A172 (cell line): Measurements from ENCODE around the gene GPR6. TPM values are rescaled to one million over a fixed set of nuclear protein-coding genes. Genes with fewer than 3 reads are reported as not detected.

Experiments used
- DNase-seq: peaks from one replicate; pipeline ENCODE4 v3.0.0-alpha.2; 2015; ENCODE audit warnings: low spot score
- total RNA-seq: library from RNA; depleted of rRNA; stranded (reverse); fragments of >200 nt; shearing (Covaris generic); gene quantifications from 2 replicates; pipeline ENCODE4 v1.2.3, GENCODE V29; 2014; rRNA removed

GPR6 gene
- total RNA-seq, 1 experiment from 2014 or later: not detected

DNA sequence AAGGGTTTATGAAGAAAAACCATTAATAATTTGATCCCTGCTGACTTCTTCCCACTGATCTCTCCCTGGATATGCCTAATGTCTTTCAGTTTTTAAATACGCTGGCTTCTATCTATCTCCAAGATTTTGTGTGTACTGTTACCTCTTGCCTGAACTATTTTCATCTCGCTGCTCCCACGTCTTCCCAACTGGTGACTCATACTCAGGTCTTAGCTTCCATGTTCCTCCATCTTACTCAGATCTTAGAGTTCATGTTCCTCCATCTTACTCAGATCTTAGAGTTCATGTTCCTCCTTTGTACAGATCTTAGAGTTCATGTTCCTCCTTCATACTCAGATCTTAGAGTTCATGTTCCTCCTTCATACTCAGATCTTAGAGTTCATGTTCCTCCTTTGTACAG is 21.6 kb downstream of the GPR6 start:
- DNase-seq: no peak

GRCh38 chr6:110002676-110003075 is 24.6 kb downstream of the GPR6 start:
- no peak for DNase-seq

DNA sequence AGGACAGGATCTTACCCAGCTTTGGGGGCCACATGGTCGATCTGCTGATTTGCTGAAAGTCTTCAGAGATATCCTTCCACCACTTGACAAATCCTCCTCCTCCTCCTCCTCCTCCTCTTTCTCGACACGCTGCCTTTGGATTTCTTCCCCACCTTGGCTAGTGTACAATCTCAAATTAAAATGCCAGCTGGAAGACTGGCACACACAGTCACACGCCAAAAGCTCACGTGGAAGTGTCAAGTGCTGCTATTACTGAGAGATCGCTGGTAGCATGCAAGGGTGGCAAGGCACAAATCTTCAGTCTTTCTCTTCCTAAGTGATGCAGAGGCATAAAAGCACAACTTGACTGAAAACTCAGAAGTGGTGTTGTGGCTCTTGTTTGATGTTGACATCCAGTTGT is 35.3 kb downstream of the GPR6 start:
- no peak for DNase-seq

- no peak for DNase-seq
Observed at GRCh38 chr6:110015206-110015605, 37.1 kb downstream of the GPR6 start.

GRCh38 chr6:110017306-110017705 is 39.2 kb downstream of the GPR6 start:
- no peak for DNase-seq

DNA sequence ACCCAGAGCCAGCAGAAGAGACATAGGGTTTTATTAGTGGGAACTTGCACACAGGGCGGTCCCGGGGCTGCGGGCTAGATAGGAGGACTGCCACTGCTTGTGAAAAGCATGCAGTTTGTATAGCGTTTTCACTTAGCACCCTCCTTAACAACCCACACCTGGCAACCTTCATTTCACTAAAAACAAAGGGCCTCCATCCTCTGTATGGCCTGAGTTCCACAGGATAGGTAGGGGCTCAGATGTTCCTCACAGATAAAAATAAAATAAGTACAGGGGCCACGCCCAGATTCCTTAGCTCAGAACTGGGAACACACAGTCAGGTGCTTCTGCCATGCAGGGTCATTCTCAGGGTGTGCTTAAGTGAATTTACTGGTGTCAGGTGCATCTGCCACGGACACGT is 39.8 kb downstream of the GPR6 start:
- DNase-seq: no peak

DNA sequence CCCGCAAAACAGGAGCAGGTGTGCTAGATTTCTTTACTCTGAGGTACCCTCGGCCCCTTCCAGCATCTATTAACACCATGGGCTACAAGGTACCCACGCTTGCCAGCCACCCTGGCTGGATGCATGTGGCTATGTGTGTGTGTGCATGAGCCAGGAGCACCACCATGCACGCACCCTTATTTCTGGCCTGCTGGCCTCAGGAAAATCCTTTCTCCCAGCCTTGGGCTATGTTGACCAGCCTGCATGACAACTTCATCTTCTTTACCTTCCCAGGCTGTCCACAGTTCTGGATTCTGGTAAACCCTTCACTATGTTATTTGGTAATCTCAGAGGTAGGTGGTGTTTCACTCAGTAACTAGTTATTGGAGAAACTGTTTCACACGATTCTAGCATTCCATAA is 40.4 kb downstream of the GPR6 start:
- no peak for DNase-seq

GRCh38 chr6:110020888-110021287 is 42.8 kb downstream of the GPR6 start:
- no peak for DNase-seq

DNA sequence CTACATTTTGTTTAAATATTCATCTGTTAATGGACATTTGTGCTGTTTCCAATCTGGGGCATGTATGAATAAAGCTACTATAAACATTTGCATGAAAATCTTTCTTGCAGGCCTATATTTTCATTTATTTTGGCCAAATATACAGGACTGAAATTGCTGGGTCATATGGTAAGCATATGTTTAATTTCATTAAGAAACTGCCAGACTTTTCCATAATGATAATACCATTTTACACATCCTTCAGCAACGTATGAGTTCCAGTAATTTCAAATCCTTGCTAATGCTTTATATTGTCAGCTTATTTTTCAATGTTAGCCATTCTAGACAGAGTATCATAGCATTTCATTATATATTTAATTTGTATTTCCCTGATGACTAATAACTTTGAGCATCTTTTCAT is 51.0 kb downstream of the GPR6 start:
- DNase-seq: no peak

Other genes starting within 250 kb of the GPR6 start
- 13.2 and 15.7 TPM in 2 replicates for gene WASF1, start 201.4 kb downstream of the GPR6 start, total RNA-seq
- 18.5 and 19.3 TPM in 2 replicates for gene CDC40, start 202.1 kb downstream of the GPR6 start, total RNA-seq